Keratinocyte (primary cell): ENCODE data around the gene HDHD5.

Experiments
- CTCF ChIP-seq, 3 experiments: IDR thresholded peaks in 1 of 3; conservative IDR thresholded peaks in 1 of 3; optimal IDR thresholded peaks in 1 of 3; 2 replicates in 2 of 3; 3 replicates in 1 of 3; pipeline versions ENCODE3 to v1.5.1; 2011; ENCODE audit warnings: low read length in 3 of 3, mild to moderate bottlenecking in 3 of 3, moderate library complexity in 2 of 3, control low read depth in 1 of 3, inconsistent platforms in 1 of 3; ENCODE audit not compliant: insufficient read depth in 2 of 3; ENCODE audit errors: extremely low read depth in 1 of 3
- EZH2 ChIP-seq: IDR thresholded peaks from one replicate; pipeline ENCODE4 v1.6.1; 2012; ENCODE audit warnings: inconsistent platforms, mild to moderate bottlenecking, low read length, moderate library complexity

GRCh38 chr22:17109976-17110375 is 49.1 kb downstream of the HDHD5 start:
- no peak for TF ChIP-seq CTCF (optimal IDR thresholded peaks at IDR 0.05 in 1 of 3, IDR thresholded peaks at IDR 0.05 in 1 of 3, conservative IDR thresholded peaks at IDR 0.05 in 1 of 3; ENCODE audit: extremely low read depth in 1 of 3, insufficient read depth in 2 of 3, low read length in 3 of 3)
- no peak for TF ChIP-seq EZH2
